ENCODE measurements around the gene BARX2.

The BARX2 gene

GRCh38 chr11:129346916-129347315, 28.7 kb upstream of the BARX2 start:
- H3K4me1 ChIP-seq (ENCODE audit: control insufficient read depth in 1 of 2, insufficient read depth in 2 of 2, low read length in 2 of 2): no peaks in the 10 kb centered on the region
- no peak overlapping the region for H3K18ac ChIP-seq (ENCODE audit: low read length)
- no peak for DNase-seq
- H3K27me3 ChIP-seq (ENCODE audit: insufficient read depth, low read length): no peaks in the 10 kb centered on the region
- H2BK120ac ChIP-seq (ENCODE audit: insufficient read depth, low read length, poor library complexity): no peak overlapping the region
- no peaks in the 10 kb centered on the region for H3K36me3 ChIP-seq (ENCODE audit: control insufficient read depth in 1 of 2, insufficient read depth in 2 of 2, low read length in 2 of 2)
- WGBS (ENCODE audit: extremely low coverage, insufficient coverage, insufficient read length): no CpG with 5 or more reads among the region's 2 CpGs
- no peak overlapping the region for H3K4me2 ChIP-seq (ENCODE audit: low read length)
- no peak overlapping the region for H3K9ac ChIP-seq (ENCODE audit: low read length)
- no peaks in the 10 kb centered on the region for H3K79me2 ChIP-seq (ENCODE audit: control insufficient read depth, insufficient read depth, low read length, poor library complexity)
- no peaks in the 10 kb centered on the region for H3K9me3 ChIP-seq (ENCODE audit: insufficient read depth, low read depth, low read length)
- H3K4me3 ChIP-seq (ENCODE audit: low read depth, low read length): no peak overlapping the region
- no peak overlapping the region for H4K91ac ChIP-seq (ENCODE audit: low read depth, low read length)
- no peak overlapping the region for H2BK5ac ChIP-seq (ENCODE audit: low read depth, low read length, poor library complexity)
- no peak overlapping the region for H4K12ac ChIP-seq (ENCODE audit: low read depth, low read length)
- H3K79me1 ChIP-seq (ENCODE audit: low read length): no peaks in the 10 kb centered on the region
- no peak overlapping the region for H3K14ac ChIP-seq (ENCODE audit: low read length)
- no peak overlapping the region for H3K27ac ChIP-seq (ENCODE audit: low read depth, low read length)
- H2AK5ac ChIP-seq (ENCODE audit: low read length): no peak overlapping the region
- no peak overlapping the region for H3K23ac ChIP-seq (ENCODE audit: low read length)
- no peak overlapping the region for H2AFZ ChIP-seq (ENCODE audit: insufficient read depth, low read length, poor library complexity)
- H2BK12ac ChIP-seq (ENCODE audit: low read length): no peak overlapping the region
- H4K8ac ChIP-seq (ENCODE audit: low read depth, low read length): no peak overlapping the region
- no peak overlapping the region for H3K4ac ChIP-seq (ENCODE audit: low read depth, low read length)

- Histone ChIP-seq H3K9ac (ENCODE audit: low read length) (no peak overlapping the region), H2AK5ac (ENCODE audit: low read length) (no peak overlapping the region), H2BK120ac (ENCODE audit: insufficient read depth, low read length, poor library complexity) (no peak overlapping the region), H3K4me1 (ENCODE audit: control insufficient read depth in 1 of 2, insufficient read depth in 2 of 2, low read length in 2 of 2) (no peaks in the 10 kb centered on the region), H4K8ac (ENCODE audit: low read depth, low read length) (no peak overlapping the region), H3K23ac (ENCODE audit: low read length) (no peak overlapping the region), H3K4me2 (ENCODE audit: low read length) (no peak overlapping the region), H3K27me3 (ENCODE audit: insufficient read depth, low read length) (no peaks in the 10 kb centered on the region), H3K4ac (ENCODE audit: low read depth, low read length) (no peak overlapping the region), H2BK12ac (ENCODE audit: low read length) (no peak overlapping the region), H3K27ac (ENCODE audit: low read depth, low read length) (no peak overlapping the region), H3K4me3 (ENCODE audit: low read depth, low read length) (no peak overlapping the region), H3K79me1 (ENCODE audit: low read length) (no peaks in the 10 kb centered on the region), H3K36me3 (ENCODE audit: control insufficient read depth in 1 of 2, insufficient read depth in 2 of 2, low read length in 2 of 2) (no peaks in the 10 kb centered on the region), H3K79me2 (ENCODE audit: control insufficient read depth, insufficient read depth, low read length, poor library complexity) (no peaks in the 10 kb centered on the region), H3K9me3 (ENCODE audit: insufficient read depth, low read depth, low read length) (no peaks in the 10 kb centered on the region), H4K12ac (ENCODE audit: low read depth, low read length) (no peak overlapping the region), H3K14ac (ENCODE audit: low read length) (no peak overlapping the region), H4K91ac (ENCODE audit: low read depth, low read length) (no peak overlapping the region), H2AFZ (ENCODE audit: insufficient read depth, low read length, poor library complexity) (no peak overlapping the region), H2BK5ac (ENCODE audit: low read depth, low read length, poor library complexity) (no peak overlapping the region), H3K18ac (ENCODE audit: low read length) (no peak overlapping the region)
- DNase-seq: no peak
These were observed 26.8 kb upstream of the BARX2 start for GRCh38 chr11:129348813-129349212.

GRCh38 chr11:129352676-129353075, 23.0 kb upstream of the BARX2 start:
- WGBS (ENCODE audit: extremely low coverage, insufficient coverage, insufficient read length): no CpG with 5 or more reads among the region's 3 CpGs
- H3K4me2 ChIP-seq (ENCODE audit: low read length): no peak overlapping the region
- H4K12ac ChIP-seq (ENCODE audit: low read depth, low read length): no peak overlapping the region
- no peak overlapping the region for H2BK5ac ChIP-seq (ENCODE audit: low read depth, low read length, poor library complexity)
- H3K9me3 ChIP-seq (ENCODE audit: insufficient read depth, low read depth, low read length): no peaks in the 10 kb centered on the region
- no peak overlapping the region for H2BK12ac ChIP-seq (ENCODE audit: low read length)
- H4K8ac ChIP-seq (ENCODE audit: low read depth, low read length): no peak overlapping the region
- H2BK120ac ChIP-seq (ENCODE audit: insufficient read depth, low read length, poor library complexity): no peak overlapping the region
- H3K4me3 ChIP-seq (ENCODE audit: low read depth, low read length): no peak overlapping the region
- H4K91ac ChIP-seq (ENCODE audit: low read depth, low read length): no peak overlapping the region
- H2AFZ ChIP-seq (ENCODE audit: insufficient read depth, low read length, poor library complexity): no peak overlapping the region
- H3K79me2 ChIP-seq (ENCODE audit: control insufficient read depth, insufficient read depth, low read length, poor library complexity): no peaks in the 10 kb centered on the region
- H3K27me3 ChIP-seq (ENCODE audit: insufficient read depth, low read length): no peaks in the 10 kb centered on the region
- no peaks in the 10 kb centered on the region for H3K36me3 ChIP-seq (ENCODE audit: control insufficient read depth in 1 of 2, insufficient read depth in 2 of 2, low read length in 2 of 2)
- H3K79me1 ChIP-seq (ENCODE audit: low read length): no peaks in the 10 kb centered on the region
- H3K18ac ChIP-seq (ENCODE audit: low read length): no peak overlapping the region
- H2AK5ac ChIP-seq (ENCODE audit: low read length): no peak overlapping the region
- no peak overlapping the region for H3K9ac ChIP-seq (ENCODE audit: low read length)
- DNase-seq: no peak
- H3K14ac ChIP-seq (ENCODE audit: low read length): no peak overlapping the region
- H3K23ac ChIP-seq (ENCODE audit: low read length): no peak overlapping the region
- H3K27ac ChIP-seq (ENCODE audit: low read depth, low read length): no peak overlapping the region
- H3K4me1 ChIP-seq (ENCODE audit: control insufficient read depth in 1 of 2, insufficient read depth in 2 of 2, low read length in 2 of 2): no peaks in the 10 kb centered on the region
- no peak overlapping the region for H3K4ac ChIP-seq (ENCODE audit: low read depth, low read length)

- no peak overlapping the region for H3K9ac ChIP-seq (ENCODE audit: low read length)
- H3K4ac ChIP-seq (ENCODE audit: low read depth, low read length): no peak overlapping the region
- DNase-seq: no peak
- no peak overlapping the region for H3K14ac ChIP-seq (ENCODE audit: low read length)
- no peak overlapping the region for H3K4me2 ChIP-seq (ENCODE audit: low read length)
- H4K12ac ChIP-seq (ENCODE audit: low read depth, low read length): no peak overlapping the region
- H3K4me3 ChIP-seq (ENCODE audit: low read depth, low read length): no peak overlapping the region
- H3K27ac ChIP-seq (ENCODE audit: low read depth, low read length): no peak overlapping the region
- no peak overlapping the region for H4K91ac ChIP-seq (ENCODE audit: low read depth, low read length)
- no peaks in the 10 kb centered on the region for H3K36me3 ChIP-seq (ENCODE audit: control insufficient read depth in 1 of 2, insufficient read depth in 2 of 2, low read length in 2 of 2)
- no peak overlapping the region for H2BK120ac ChIP-seq (ENCODE audit: insufficient read depth, low read length, poor library complexity)
- no CpG with 5 or more reads among the region's 4 CpGs for WGBS (ENCODE audit: extremely low coverage, insufficient coverage, insufficient read length)
- no peak overlapping the region for H2AK5ac ChIP-seq (ENCODE audit: low read length)
- H3K4me1 ChIP-seq (ENCODE audit: control insufficient read depth in 1 of 2, insufficient read depth in 2 of 2, low read length in 2 of 2): no peaks in the 10 kb centered on the region
- no peaks in the 10 kb centered on the region for H3K9me3 ChIP-seq (ENCODE audit: insufficient read depth, low read depth, low read length)
- no peak overlapping the region for H3K18ac ChIP-seq (ENCODE audit: low read length)
- no peak overlapping the region for H2BK5ac ChIP-seq (ENCODE audit: low read depth, low read length, poor library complexity)
- H4K8ac ChIP-seq (ENCODE audit: low read depth, low read length): no peak overlapping the region
- H3K27me3 ChIP-seq (ENCODE audit: insufficient read depth, low read length): no peaks in the 10 kb centered on the region
- H2BK12ac ChIP-seq (ENCODE audit: low read length): no peak overlapping the region
- no peak overlapping the region for H3K23ac ChIP-seq (ENCODE audit: low read length)
- H3K79me2 ChIP-seq (ENCODE audit: control insufficient read depth, insufficient read depth, low read length, poor library complexity): no peaks in the 10 kb centered on the region
- no peaks in the 10 kb centered on the region for H3K79me1 ChIP-seq (ENCODE audit: low read length)
- no peak overlapping the region for H2AFZ ChIP-seq (ENCODE audit: insufficient read depth, low read length, poor library complexity)
These were observed 21.0 kb upstream of the BARX2 start for GRCh38 chr11:129354691-129355090.
